ENCODE measurements around the gene PODXL.

Gene PODXL

GRCh38 chr7:131538813-131539179, 17.6 kb downstream of the PODXL start:
- Histone ChIP-seq H3K9ac (ENCODE audit: low read length) (no peak overlapping the region), H4K20me1 (ENCODE audit: insufficient read depth, low read length) (no peaks in the 10 kb centered on the region), H3K9me2 (ENCODE audit: low read depth, low read length) (no peaks in the 10 kb centered on the region), H3K4me2 (ENCODE audit: low read length) (no peak overlapping the region), H3K9me3 (ENCODE audit: low read length) (no peaks in the 10 kb centered on the region), H2AFZ (ENCODE audit: low read length) (no peak overlapping the region), H3K36me3 (ENCODE audit: insufficient read depth, low read length) (no peaks in the 10 kb centered on the region), H3K4me1 (ENCODE audit: insufficient read depth, low read length, severe bottlenecking) (no peaks in the 10 kb centered on the region), H3K27me3 (ENCODE audit: insufficient read depth, low read length) (peaks cover 4% of the 10 kb centered on the region; the same call in 1 of the 2 replicates), H3K4me3 (ENCODE audit: low read depth, low read length, poor library complexity, severe bottlenecking) (no peak overlapping the region), H3F3A (ENCODE audit: insufficient read depth, low read length) (no peaks in the 10 kb centered on the region), H3K27ac (ENCODE audit: low read depth, low read length, poor library complexity, severe bottlenecking) (no peak overlapping the region), H3K79me2 (ENCODE audit: insufficient read depth, low read length) (no peaks in the 10 kb centered on the region)
- TF ChIP-seq EZH2 (IDR thresholded peaks at IDR 0.05; ENCODE audit: borderline replicate concordance, low read length), result no peak
- TF ChIP-seq, protein P1, sequence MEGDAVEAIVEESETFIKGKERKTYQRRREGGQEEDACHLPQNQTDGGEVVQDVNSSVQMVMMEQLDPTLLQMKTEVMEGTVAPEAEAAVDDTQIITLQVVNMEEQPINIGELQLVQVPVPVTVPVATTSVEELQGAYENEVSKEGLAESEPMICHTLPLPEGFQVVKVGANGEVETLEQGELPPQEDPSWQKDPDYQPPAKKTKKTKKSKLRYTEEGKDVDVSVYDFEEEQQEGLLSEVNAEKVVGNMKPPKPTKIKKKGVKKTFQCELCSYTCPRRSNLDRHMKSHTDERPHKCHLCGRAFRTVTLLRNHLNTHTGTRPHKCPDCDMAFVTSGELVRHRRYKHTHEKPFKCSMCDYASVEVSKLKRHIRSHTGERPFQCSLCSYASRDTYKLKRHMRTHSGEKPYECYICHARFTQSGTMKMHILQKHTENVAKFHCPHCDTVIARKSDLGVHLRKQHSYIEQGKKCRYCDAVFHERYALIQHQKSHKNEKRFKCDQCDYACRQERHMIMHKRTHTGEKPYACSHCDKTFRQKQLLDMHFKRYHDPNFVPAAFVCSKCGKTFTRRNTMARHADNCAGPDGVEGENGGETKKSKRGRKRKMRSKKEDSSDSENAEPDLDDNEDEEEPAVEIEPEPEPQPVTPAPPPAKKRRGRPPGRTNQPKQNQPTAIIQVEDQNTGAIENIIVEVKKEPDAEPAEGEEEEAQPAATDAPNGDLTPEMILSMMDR (IDR thresholded peaks at IDR 0.05; ENCODE audit: low read length), result no peak

- Histone ChIP-seq H3K36me3 (ENCODE audit: insufficient read depth, low read length) (no peaks in the 10 kb centered on the region), H2AFZ (ENCODE audit: low read length) (no peak overlapping the region), H3F3A (ENCODE audit: insufficient read depth, low read length) (no peaks in the 10 kb centered on the region), H3K27me3 (ENCODE audit: insufficient read depth, low read length) (peaks cover 4% of the 10 kb centered on the region; the same call in 1 of the 2 replicates), H3K27ac (ENCODE audit: low read depth, low read length, poor library complexity, severe bottlenecking) (no peak overlapping the region), H3K9me3 (ENCODE audit: low read length) (no peaks in the 10 kb centered on the region), H4K20me1 (ENCODE audit: insufficient read depth, low read length) (no peaks in the 10 kb centered on the region), H3K9ac (ENCODE audit: low read length) (no peak overlapping the region), H3K9me2 (ENCODE audit: low read depth, low read length) (no peaks in the 10 kb centered on the region), H3K4me2 (ENCODE audit: low read length) (no peak overlapping the region), H3K79me2 (ENCODE audit: insufficient read depth, low read length) (no peaks in the 10 kb centered on the region), H3K4me3 (ENCODE audit: low read depth, low read length, poor library complexity, severe bottlenecking) (no peak overlapping the region), H3K4me1 (ENCODE audit: insufficient read depth, low read length, severe bottlenecking) (no peaks in the 10 kb centered on the region)
- TF ChIP-seq, protein P1 (IDR thresholded peaks at IDR 0.05; ENCODE audit: low read length), result no peak
- no peak for TF ChIP-seq EZH2 (IDR thresholded peaks at IDR 0.05; ENCODE audit: borderline replicate concordance, low read length)
Observed at GRCh38 chr7:131538071-131538812, 18.2 kb downstream of the PODXL start.

- no peaks in the 10 kb centered on the region for H3K36me3 ChIP-seq (ENCODE audit: insufficient read depth, low read length)
- no peaks in the 10 kb centered on the region for H3K9me3 ChIP-seq (ENCODE audit: low read length)
- no peaks in the 10 kb centered on the region for H3K79me2 ChIP-seq (ENCODE audit: insufficient read depth, low read length)
- H3K9ac ChIP-seq (ENCODE audit: low read length), result no peak overlapping the region
- no peaks in the 10 kb centered on the region for H4K20me1 ChIP-seq (ENCODE audit: insufficient read depth, low read length)
- no peak overlapping the region for H3K27ac ChIP-seq (ENCODE audit: low read depth, low read length, poor library complexity, severe bottlenecking)
- H3F3A ChIP-seq (ENCODE audit: insufficient read depth, low read length), result no peaks in the 10 kb centered on the region
- H3K4me3 ChIP-seq (ENCODE audit: low read depth, low read length, poor library complexity, severe bottlenecking), result no peak overlapping the region
- no peak for TF ChIP-seq EZH2 (IDR thresholded peaks at IDR 0.05; ENCODE audit: borderline replicate concordance, low read length)
- TF ChIP-seq, protein P1 (IDR thresholded peaks at IDR 0.05; ENCODE audit: low read length), result no peak
- no peaks in the 10 kb centered on the region for H3K4me1 ChIP-seq (ENCODE audit: insufficient read depth, low read length, severe bottlenecking)
- no peaks in the 10 kb centered on the region for H3K9me2 ChIP-seq (ENCODE audit: low read depth, low read length)
- H3K4me2 ChIP-seq (ENCODE audit: low read length), result no peak overlapping the region
- H2AFZ ChIP-seq (ENCODE audit: low read length), result no peak overlapping the region
- peaks cover 4% of the 10 kb centered on the region; the same call in 1 of the 2 replicates for H3K27me3 ChIP-seq (ENCODE audit: insufficient read depth, low read length)
Observed at GRCh38 chr7:131537571-131537978, 18.9 kb downstream of the PODXL start.
